Testis (tissue), 3 donors: ENCODE data around the gene GNAO1. TPM values are rescaled to one million over a fixed set of nuclear protein-coding genes. Genes with fewer than 3 reads are reported as not detected.

Experiments used
- DNase-seq: peaks from one replicate; pipeline ENCODE4 v3.0.0-alpha.2; 2019
- H3K27ac ChIP-seq, 2 donors: fragments of 200-600 bp; sonication (generic); one replicate each; pipeline ENCODE4 v1.5.1; 2019
- H3K27me3 ChIP-seq: fragments of 200-600 bp; sonication (generic); one replicate; pipeline ENCODE4 v1.5.1; 2019
- H3K36me3 ChIP-seq: fragments of 200-600 bp; sonication (generic); one replicate; pipeline ENCODE4 v1.5.1; 2017; ENCODE audit warnings: low read depth; ENCODE audit errors: missing control alignments
- H3K4me1 ChIP-seq: fragments of 200-600 bp; sonication (generic); one replicate; pipeline ENCODE4 v1.5.1; 2019
- H3K4me3 ChIP-seq, 2 donors: fragments of 200-600 bp; sonication (generic); one replicate each; pipeline ENCODE4 v1.5.1; 2017 to 2019
- H3K9me3 ChIP-seq: fragments of 200-600 bp; sonication (generic); one replicate; pipeline ENCODE4 v1.5.1; 2017
- POLR2A ChIP-seq: fragments of 450-650 bp; IDR thresholded peaks from one replicate; pipeline ENCODE4 v1.6.1; 2017; ENCODE audit warnings: antibody characterized with exemption, mild to moderate bottlenecking, moderate library complexity
- WGBS, 2 donors: methylation state at CpG; one replicate each; pipeline ENCODE4 v1.1.5; 2018; 5-methylcytosine and 5-hydroxymethylcytosine counted together
- intact Hi-C: fragments of 100-400 bp; cut with DNase I; formaldehyde crosslinking; loops from one replicate; pipeline ENCODE4 v1.15.1; 2023; ENCODE audit warnings: low total_unique reads
- polyA plus RNA-seq: library from polyadenylated mRNA; stranded (reverse); fragments of 350-450 nt; fragmentation: Illumina TruSeq; extraction: RNeasy Lipid Tissue Mini Kit (QIAGEN cat#74804); gene quantifications from one replicate; pipeline ENCODE4 v1.2.3, GENCODE V29; 2014; ENCODE audit warnings: low read depth, low replicate concordance; ENCODE audit not compliant: insufficient read depth
- total RNA-seq, 2 donors: library from RNA; depleted of rRNA; stranded (reverse); fragments of >200 nt; gene quantifications; one replicate each; pipeline ENCODE4 v1.2.3, GENCODE V29; 2016
- TF ChIP-seq, protein P1 (sequence below), 3 experiments: fragments of 450-650 bp in 2 of 3; fragments of 200-600 bp in 1 of 3; sonication (generic) in 1 of 3; IDR thresholded peaks; one replicate each; pipeline ENCODE4 v1.5.1; 2016 to 2019; ENCODE audit warnings: antibody characterized with exemption in 3 of 3, mild to moderate bottlenecking in 2 of 3, moderate library complexity in 1 of 3

GNAO1 gene
- total and polyA plus RNA-seq, 3 donors from 2014 or later, result 28.6 to 37.1 (median 33.3) TPM

DNA sequence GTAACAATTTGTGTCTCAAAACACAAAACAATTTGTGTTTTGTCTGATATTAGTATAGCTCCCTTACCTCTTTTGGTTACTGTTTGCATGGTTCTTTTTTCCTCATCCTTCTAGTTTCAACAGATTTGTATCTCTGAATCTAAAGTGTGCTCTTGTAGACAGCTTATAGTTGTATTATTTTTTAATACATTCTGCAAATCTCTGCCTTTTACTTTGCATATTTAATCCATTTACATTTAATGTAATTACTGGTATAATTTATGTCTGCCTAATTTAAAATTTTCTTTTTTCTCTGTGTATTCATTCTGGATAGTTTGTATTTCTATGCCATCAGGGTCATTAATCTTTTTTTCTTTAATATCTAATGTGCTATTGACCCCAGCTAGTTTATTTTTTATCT, 9.9 kb upstream of the GNAO1 start:
- Histone ChIP-seq H3K9me3 (no peaks in the 10 kb centered on the region), H3K27ac (no peak overlapping the region), H3K4me1 (no peaks in the 10 kb centered on the region), H3K27me3 (no peaks in the 10 kb centered on the region), H3K36me3 (no peaks in the 10 kb centered on the region), H3K4me3 (no peak overlapping the region)
- no peak for DNase-seq
- no peak for TF ChIP-seq POLR2A
- TF ChIP-seq, protein P1, sequence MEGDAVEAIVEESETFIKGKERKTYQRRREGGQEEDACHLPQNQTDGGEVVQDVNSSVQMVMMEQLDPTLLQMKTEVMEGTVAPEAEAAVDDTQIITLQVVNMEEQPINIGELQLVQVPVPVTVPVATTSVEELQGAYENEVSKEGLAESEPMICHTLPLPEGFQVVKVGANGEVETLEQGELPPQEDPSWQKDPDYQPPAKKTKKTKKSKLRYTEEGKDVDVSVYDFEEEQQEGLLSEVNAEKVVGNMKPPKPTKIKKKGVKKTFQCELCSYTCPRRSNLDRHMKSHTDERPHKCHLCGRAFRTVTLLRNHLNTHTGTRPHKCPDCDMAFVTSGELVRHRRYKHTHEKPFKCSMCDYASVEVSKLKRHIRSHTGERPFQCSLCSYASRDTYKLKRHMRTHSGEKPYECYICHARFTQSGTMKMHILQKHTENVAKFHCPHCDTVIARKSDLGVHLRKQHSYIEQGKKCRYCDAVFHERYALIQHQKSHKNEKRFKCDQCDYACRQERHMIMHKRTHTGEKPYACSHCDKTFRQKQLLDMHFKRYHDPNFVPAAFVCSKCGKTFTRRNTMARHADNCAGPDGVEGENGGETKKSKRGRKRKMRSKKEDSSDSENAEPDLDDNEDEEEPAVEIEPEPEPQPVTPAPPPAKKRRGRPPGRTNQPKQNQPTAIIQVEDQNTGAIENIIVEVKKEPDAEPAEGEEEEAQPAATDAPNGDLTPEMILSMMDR (IDR thresholded peaks at IDR 0.05), result no peak
- intact Hi-C loops, result no loop called here

DNA sequence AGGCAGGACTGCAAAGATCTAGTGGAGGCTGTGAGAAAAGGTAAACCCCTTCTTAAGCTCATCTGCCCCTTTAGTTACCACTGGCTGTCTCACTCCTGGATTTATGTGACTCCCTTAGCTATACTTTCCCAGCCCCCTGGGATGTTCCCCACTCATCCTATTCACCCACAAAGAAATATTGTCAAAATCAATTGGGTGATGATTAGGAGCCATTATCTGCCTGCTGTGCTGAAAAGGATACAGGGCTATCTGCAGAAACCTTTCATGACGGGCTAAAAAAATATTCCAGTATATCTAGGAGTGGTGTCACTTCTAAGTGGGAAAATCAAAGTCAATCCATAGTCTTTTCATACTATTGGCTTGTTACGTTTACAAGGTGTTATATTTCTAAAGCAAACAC, 8.0 kb upstream of the GNAO1 start:
- Histone ChIP-seq H3K9me3 (no peaks in the 10 kb centered on the region), H3K36me3 (no peaks in the 10 kb centered on the region), H3K4me1 (no peaks in the 10 kb centered on the region), H3K4me3 (no peak overlapping the region), H3K27ac (no peak overlapping the region), H3K27me3 (no peaks in the 10 kb centered on the region)
- TF ChIP-seq, protein P1 (IDR thresholded peaks at IDR 0.05), result no peak
- no peak for TF ChIP-seq POLR2A
- no peak for DNase-seq
- 83 to 84% methylated on average over 2 of the region's 2 CpGs for WGBS, 2 donors
- intact Hi-C loops, result no loop called here

DNA sequence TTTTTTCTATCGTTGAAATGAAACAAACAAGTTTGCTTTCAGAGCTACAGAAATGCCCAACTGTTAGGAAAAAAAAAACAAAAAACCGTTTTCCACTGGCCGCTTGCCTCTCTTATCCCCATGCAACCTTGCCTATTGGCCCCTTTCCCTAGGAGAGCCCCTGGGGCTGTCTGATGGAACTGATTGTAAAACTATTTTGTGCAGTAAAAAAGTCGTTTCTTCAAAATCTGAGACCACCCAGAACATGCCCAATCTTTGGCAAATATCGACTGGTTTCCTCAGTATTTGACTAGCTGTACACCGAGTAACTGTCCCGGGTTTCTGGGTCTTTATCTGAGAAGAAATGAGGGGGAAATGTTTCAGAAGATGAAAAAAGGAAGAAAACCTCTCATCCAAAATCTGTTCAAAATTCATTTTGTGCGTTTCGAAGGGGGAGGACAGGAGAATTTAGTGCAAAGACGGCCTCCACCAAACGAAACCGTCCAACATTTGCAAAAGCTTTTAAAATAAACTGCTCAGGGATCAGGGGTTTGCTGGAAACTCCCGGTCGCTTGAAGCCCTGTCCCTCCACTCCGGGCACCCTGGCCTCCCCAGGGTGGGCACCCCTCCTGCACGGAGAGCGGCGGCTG, 1.1 kb upstream of the GNAO1 start:
- no peaks in the 10 kb centered on the region for H3K27me3 ChIP-seq
- intact Hi-C loops, result no loop called here
- WGBS, 2 donors, result 3% methylated on average over 17 to 18 of the region's 18 CpGs
- no peaks in the 10 kb centered on the region for H3K36me3 ChIP-seq
- no peaks in the 10 kb centered on the region for H3K9me3 ChIP-seq
- peaks cover 10% of the 10 kb centered on the region for H3K4me1 ChIP-seq
- TF ChIP-seq, protein P1 (IDR thresholded peaks at IDR 0.05), result no peak
- no peak for TF ChIP-seq POLR2A
- H3K27ac ChIP-seq, result peak overlapping the region; percentile 92 to 98
- H3K4me3 ChIP-seq, result peak overlapping the region; percentile 71 to 76
- DNase-seq, result no peak

DNA sequence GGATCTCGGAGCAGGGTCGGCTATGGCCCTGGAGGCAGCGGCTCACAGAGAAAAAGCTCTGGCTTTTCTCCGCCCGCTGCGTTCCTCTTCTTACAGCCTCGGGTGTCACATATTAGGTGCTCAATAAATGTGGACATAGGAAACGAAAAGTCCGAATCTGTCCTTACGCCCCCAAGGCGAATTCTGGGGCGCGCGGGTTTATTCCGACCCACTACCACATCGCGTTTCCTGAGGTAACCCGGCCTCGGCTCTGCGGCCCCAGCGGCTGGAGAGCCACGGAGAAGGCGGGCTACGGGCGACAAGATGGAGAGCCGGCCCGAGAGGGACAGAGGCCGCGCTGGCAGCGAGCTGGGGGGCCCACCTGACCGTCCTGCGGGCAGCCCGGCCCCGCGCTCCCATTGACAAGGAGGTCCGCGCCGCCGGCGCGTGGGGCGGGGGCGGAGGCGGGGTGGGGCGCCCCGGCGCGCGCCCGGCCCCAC, 573 bp upstream of the GNAO1 start:
- no peaks in the 10 kb centered on the region for H3K9me3 ChIP-seq
- TF ChIP-seq, protein P1 (IDR thresholded peaks at IDR 0.05), result no peak
- no peak for TF ChIP-seq POLR2A
- intact Hi-C loops, result no loop called here
- H3K4me1 ChIP-seq, result peaks cover 10% of the 10 kb centered on the region
- peak overlapping the region; percentile 92 to 98 for H3K27ac ChIP-seq
- H3K36me3 ChIP-seq, result no peaks in the 10 kb centered on the region
- DNase-seq, result no peak
- H3K27me3 ChIP-seq, result no peaks in the 10 kb centered on the region
- peak overlapping the region; percentile 71 to 76 for H3K4me3 ChIP-seq
- 0 to 2% methylated on average over 15 to 48 of the region's 50 CpGs for WGBS, 2 donors
